H1 (cell line): ENCODE measurements around the gene MYO1A. TPM values are rescaled to one million over a fixed set of nuclear protein-coding genes. Genes with fewer than 3 reads are reported as not detected.
"Not testable (repeated sequence)": the region's sequence is repeated elsewhere in the genome, so short reads cannot be mapped to it uniquely, and the experiment has no call there.

Experiments used
- CTCF ChIA-PET: fragments of 300-600 bp; sonication (Branson Sonifier 250); formaldehyde crosslinking; loops from one replicate; lab custom pipeline; 2021; ENCODE audit not compliant: partially characterized antibody; lab: Charles Lee
- POLR2A ChIA-PET: fragments of 300-600 bp; sonication (Branson Sonifier 250); formaldehyde crosslinking; loops from one replicate; lab custom pipeline; 2021; ENCODE audit warnings: inconsistent platforms; ENCODE audit not compliant: partially characterized antibody; lab: Charles Lee
- DNase-seq, 2 experiments: peaks; one replicate each; pipeline versions ENCODE4 v3.0.0 to v3.0.0-alpha.2; 2010 to 2022; ENCODE audit warnings: low spot score in 2 of 2, low read depth in 1 of 2, mixed read lengths in 1 of 2
- FAIRE-seq: peaks from 2 replicates; lab custom pipeline; 2011; peaks lifted over from hg19 to GRCh38; lab: Jason Lieb, UNC
- H2AFZ ChIP-seq: 2 replicates; pipeline ENCODE4 v1.8.1; 2012; ENCODE audit warnings: low read length, inconsistent platforms
- H2AK5ac ChIP-seq: 2 replicates; pipeline ENCODE4 v1.6.1; 2013; ENCODE audit warnings: low read depth, low read length
- H2BK120ac ChIP-seq: replicated peaks from 2 replicates; pipeline ENCODE3; 2013; ENCODE audit warnings: low read depth, low read length, inconsistent platforms
- H2BK12ac ChIP-seq: 2 replicates; pipeline ENCODE4 v1.6.1; 2013; ENCODE audit warnings: low read depth, low read length
- H2BK15ac ChIP-seq: 2 replicates; pipeline ENCODE4 v1.6.1; 2013; ENCODE audit warnings: low read length
- H2BK20ac ChIP-seq: 2 replicates; pipeline ENCODE4 v1.6.1; 2013; ENCODE audit warnings: low read length
- H2BK5ac ChIP-seq: 2 replicates; pipeline ENCODE4 v1.6.1; 2013; ENCODE audit warnings: low read depth, low read length
- H3K14ac ChIP-seq: 2 replicates; pipeline ENCODE4 v1.6.1; 2013; ENCODE audit warnings: inconsistent platforms; ENCODE audit not compliant: insufficient read length
- H3K18ac ChIP-seq: 2 replicates; pipeline ENCODE4 v1.6.1; 2013; ENCODE audit warnings: low read length; ENCODE audit errors: extremely low read depth
- H3K23ac ChIP-seq: 2 replicates; pipeline ENCODE4 v1.6.1; 2013; ENCODE audit warnings: inconsistent platforms; ENCODE audit not compliant: insufficient read length
- H3K23me2 ChIP-seq: 2 replicates; pipeline ENCODE4 v1.6.1; 2013; ENCODE audit warnings: low read depth, low read length
- H3K27ac ChIP-seq: 2 replicates; pipeline ENCODE4 v1.6.1; 2011; ENCODE audit warnings: low read depth, low read length, inconsistent platforms
- H3K27me3 ChIP-seq, 4 experiments: replicated peaks in 1 of 4; 1 replicate in 1 of 4; 2 replicates in 3 of 4; pipeline versions ENCODE4 v1.6.1 to v1.8.1; 2011 to 2013; ENCODE audit warnings: low read length in 3 of 4, mild to moderate bottlenecking in 3 of 4, inconsistent platforms in 2 of 4, mixed read lengths in 2 of 4, moderate library complexity in 1 of 4; ENCODE audit not compliant: control insufficient read depth in 3 of 4, insufficient read depth in 3 of 4; ENCODE audit errors: extremely low read depth in 1 of 4
- H3K36me3 ChIP-seq, 4 experiments: 2 replicates each; pipeline versions ENCODE4 v1.6.1 to v1.8.1; 2011 to 2013; ENCODE audit warnings: mild to moderate bottlenecking in 4 of 4, low read length in 3 of 4, moderate library complexity in 2 of 4, control low read depth in 1 of 4, inconsistent platforms in 1 of 4; ENCODE audit not compliant: insufficient read depth in 4 of 4, control insufficient read depth in 2 of 4
- H3K4ac ChIP-seq: replicated peaks from 2 replicates; pipeline ENCODE3; 2013; ENCODE audit warnings: low read length, low read depth, mixed read lengths, inconsistent platforms; ENCODE audit not compliant: insufficient read length
- H3K4me1 ChIP-seq, 4 experiments: replicated peaks in 1 of 4; 1 replicate in 1 of 4; 2 replicates in 3 of 4; pipeline versions ENCODE4 v1.6.1 to v1.8.1; 2011 to 2013; ENCODE audit warnings: low read length in 3 of 4, inconsistent platforms in 2 of 4, mixed read lengths in 1 of 4; ENCODE audit not compliant: insufficient read depth in 4 of 4, control insufficient read depth in 3 of 4
- H3K4me2 ChIP-seq, 2 experiments: 2 replicates each; pipeline versions ENCODE4 v1.6.1 to v1.8.1; 2011 to 2013; ENCODE audit warnings: low read depth in 2 of 2, low read length in 2 of 2, control low read depth in 1 of 2, inconsistent platforms in 1 of 2, mild to moderate bottlenecking in 1 of 2; ENCODE audit not compliant: insufficient read depth in 1 of 2
- H3K4me3 ChIP-seq, 4 experiments: fragments of 200-600, 300-600 bp in 1 of 4; sonication (generic), shearing (Covaris generic), sonication (Bioruptor Twin) in 1 of 4; 2 replicates each; pipeline versions ENCODE4 v1.5.1 to v1.8.1; 2011 to 2016; ENCODE audit warnings: low read length in 4 of 4, low read depth in 3 of 4, control low read depth in 2 of 4, inconsistent platforms in 2 of 4, mild to moderate bottlenecking in 2 of 4, mixed read lengths in 1 of 4, moderate library complexity in 1 of 4; ENCODE audit not compliant: insufficient read depth in 2 of 4; ENCODE audit errors: extremely low read depth in 1 of 4
- H3K56ac ChIP-seq: replicated peaks from 2 replicates; pipeline ENCODE3; 2013; ENCODE audit warnings: low read depth, mild to moderate bottlenecking, mixed read lengths, low read length, inconsistent platforms; ENCODE audit not compliant: insufficient read length
- H3K79me1 ChIP-seq: 2 replicates; pipeline ENCODE4 v1.6.1; 2013; ENCODE audit warnings: low read depth, low read length, control low read depth
- H3K79me2 ChIP-seq, 2 experiments: 2 replicates each; pipeline versions ENCODE4 v1.6.1 to v1.8.1; 2012 to 2013; ENCODE audit warnings: low read length in 2 of 2, mild to moderate bottlenecking in 2 of 2, inconsistent platforms in 1 of 2; ENCODE audit not compliant: insufficient read depth in 2 of 2, control insufficient read depth in 1 of 2
- H3K9ac ChIP-seq, 4 experiments: replicated peaks in 1 of 4; 1 replicate in 1 of 4; 2 replicates in 3 of 4; pipeline versions ENCODE4 v1.6.1 to v1.8.1; 2011 to 2013; ENCODE audit warnings: low read depth in 3 of 4, low read length in 3 of 4, control low read depth in 2 of 4, mild to moderate bottlenecking in 2 of 4, moderate library complexity in 2 of 4, inconsistent platforms in 1 of 4; ENCODE audit errors: extremely low read depth in 1 of 4
- H3K9me3 ChIP-seq, 2 experiments: 2 replicates each; pipeline versions ENCODE4 v1.6.1 to v1.8.1; 2012 to 2013; ENCODE audit warnings: mild to moderate bottlenecking in 2 of 2, moderate library complexity in 2 of 2, control low read depth in 1 of 2, inconsistent platforms in 1 of 2, low read depth in 1 of 2, low read length in 1 of 2, mixed read lengths in 1 of 2; ENCODE audit not compliant: insufficient read depth in 2 of 2
- H4K20me1 ChIP-seq, 2 experiments: replicated peaks in 1 of 2; 2 replicates each; pipeline versions ENCODE3 to v1.8.1; 2011 to 2013; ENCODE audit warnings: inconsistent platforms in 2 of 2, low read length in 2 of 2, mild to moderate bottlenecking in 1 of 2; ENCODE audit not compliant: insufficient read depth in 2 of 2, control insufficient read depth in 1 of 2
- H4K5ac ChIP-seq: 2 replicates; pipeline ENCODE4 v1.6.1; 2013; ENCODE audit warnings: low read length, low read depth, mixed read lengths, inconsistent platforms; ENCODE audit not compliant: insufficient read length
- H4K8ac ChIP-seq: 2 replicates; pipeline ENCODE4 v1.8.0; 2013; ENCODE audit warnings: mild to moderate bottlenecking, moderate library complexity, low read length, inconsistent platforms; ENCODE audit not compliant: insufficient read depth; ENCODE audit errors: extremely low read depth
- H4K91ac ChIP-seq: replicated peaks from 2 replicates; pipeline ENCODE3; 2013; ENCODE audit warnings: low read length, mixed read lengths, inconsistent platforms; ENCODE audit not compliant: insufficient read length
- TAF7 ChIP-seq: optimal IDR thresholded peaks from 2 replicates; pipeline ENCODE3; 2011; ENCODE audit warnings: low read depth, mild to moderate bottlenecking, inconsistent platforms, low read length, moderate library complexity, borderline replicate concordance
- WGBS, 2 experiments: shearing (Covaris generic) in 1 of 2; methylation state at CpG; one replicate each; pipeline versions ENCODE4 v1.1.6 to v1.1.7; 2013 to 2015; ENCODE audit warnings: low lambda C conversion rate in 2 of 2, mixed read lengths in 2 of 2, inconsistent platforms in 1 of 2, low coverage in 1 of 2, missing lambda C conversion rate in 1 of 2; ENCODE audit not compliant: insufficient replicate concordance in 2 of 2, insufficient coverage in 1 of 2, insufficient read length in 1 of 2; ENCODE audit errors: extremely low coverage in 1 of 2, missing lambda C conversion rate in 1 of 2; 5-methylcytosine and 5-hydroxymethylcytosine counted together
- polyA plus RNA-seq, 7 experiments: library from polyadenylated mRNA; depleted of rRNA in 3 of 7; stranded (reverse) in 5 of 7; unstranded in 2 of 7; fragments of >200 nt in 5 of 7; fragments of 200-250 nt in 2 of 7; gene quantifications; 1 replicate in 5 of 7; 2 replicates in 1 of 7; 4 replicates in 1 of 7; pipeline versions ENCODE4 v1.2.1 to v1.2.3, GENCODE V29; 2011 to 2013; ENCODE audit warnings: missing spikeins in 2 of 7, mixed read lengths in 2 of 7
- total RNA-seq: library from RNA; stranded (reverse); fragmentation: NEBNext Ultra II Directional; extraction: Animal tissue kit (Norgen Biotek cat#: 25700); gene quantifications from 2 replicates; pipeline ENCODE4 v1.2.1, GENCODE V29; 2021

Gene MYO1A
- total and polyA plus RNA-seq, 2 of the 8 experiments (the other 6 are each of a cell fraction or from before 2014, with no cell fraction given): 0.54 to 0.77 TPM

DNA sequence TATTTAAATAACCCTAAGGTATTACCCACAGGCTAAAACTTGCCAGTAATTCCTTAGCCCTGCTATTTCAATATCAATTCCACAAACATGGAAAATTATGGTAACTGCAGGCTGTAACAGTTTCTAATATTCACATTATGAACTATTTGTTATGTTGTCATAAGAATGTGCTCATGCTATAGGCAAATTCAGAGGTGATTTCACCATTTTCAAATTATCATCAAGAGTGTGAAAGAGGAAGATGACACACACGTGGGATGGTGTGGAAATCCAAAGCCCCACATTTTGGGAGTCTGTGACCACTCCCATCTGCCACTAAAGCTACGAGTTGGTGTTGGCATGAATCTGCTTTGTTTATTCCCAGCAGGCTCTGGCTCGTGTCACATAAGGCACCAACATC lies 5.9 kb upstream of the MYO1A start (continued):
- no peak for TF ChIP-seq TAF7

DNA sequence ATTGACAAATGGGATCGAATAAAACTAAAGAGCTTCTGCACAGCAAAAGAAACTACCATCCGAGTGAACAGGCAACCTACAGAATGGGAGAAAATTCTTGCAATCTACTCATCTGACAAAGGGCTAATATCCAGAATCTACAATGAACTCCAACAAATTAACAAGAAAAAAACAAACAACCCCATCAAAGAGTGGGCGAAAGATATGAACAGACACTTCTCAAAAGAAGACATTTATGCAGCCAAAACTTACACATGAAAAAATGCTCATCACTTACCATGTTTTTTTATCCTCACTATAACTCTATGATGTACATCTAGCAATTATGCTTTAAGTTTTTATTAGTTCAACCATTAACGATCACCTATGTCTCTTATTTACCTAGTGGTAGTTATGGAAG lies 4.0 kb upstream of the MYO1A start:
- H3K9me3 ChIP-seq, H3K4me2 ChIP-seq, H3K56ac ChIP-seq, H3K23me2 ChIP-seq, H4K8ac ChIP-seq, DNase-seq, H2BK12ac ChIP-seq, H3K9ac ChIP-seq, H3K27me3 ChIP-seq, H2BK120ac ChIP-seq, H3K23ac ChIP-seq, H3K27ac ChIP-seq, H3K79me1 ChIP-seq, H3K4me3 ChIP-seq, H2BK20ac ChIP-seq, H2AK5ac ChIP-seq, H4K91ac ChIP-seq, FAIRE-seq, H4K20me1 ChIP-seq, H2AFZ ChIP-seq, POLR2A ChIA-PET, H2BK5ac ChIP-seq, H4K5ac ChIP-seq, H3K4me1 ChIP-seq, H3K18ac ChIP-seq, H2BK15ac ChIP-seq, H3K4ac ChIP-seq, H3K14ac ChIP-seq, H3K79me2 ChIP-seq: not testable (repeated sequence)
- 94% methylated on average over 4 of the region's 4 CpGs; no CpG with 5 or more reads in 1 of the 2 experiments for WGBS, 2 experiments
- H3K36me3 ChIP-seq: peaks cover 5 to 39% (median 22%) of the 10 kb centered on the region in 4 experiments; a peak in 7 of 8 replicates
- CTCF ChIA-PET: interaction anchor here (1.3 kb wide), 1 partner anchor 15 kb away, joined by 3 read pairs; no protein-coding TSS in a partner anchor
